GM18861 (cell line): ENCODE data around the gene GPM6B.
"Not testable (repeated sequence)": the region's sequence is repeated elsewhere in the genome, so short reads cannot be mapped to it uniquely, and the experiment has no call there.

Experiments used
- ATAC-seq: cut with Tn5 transposase; IDR thresholded peaks from one replicate; pipeline ENCODE4 v1.9.1; 2021; ENCODE audit not compliant: unreplicated experiment

GPM6B gene

GRCh38 chrX:13733506-13733905, 83.4 kb downstream of the GPM6B start:
- no peak for ATAC-seq

GRCh38 chrX:13732246-13733067, 84.4 kb downstream of the GPM6B start:
- ATAC-seq, result no peak

- ATAC-seq, result not testable (repeated sequence)
These were observed 86.4 kb downstream of the GPM6B start for GRCh38 chrX:13730523-13730922.

DNA sequence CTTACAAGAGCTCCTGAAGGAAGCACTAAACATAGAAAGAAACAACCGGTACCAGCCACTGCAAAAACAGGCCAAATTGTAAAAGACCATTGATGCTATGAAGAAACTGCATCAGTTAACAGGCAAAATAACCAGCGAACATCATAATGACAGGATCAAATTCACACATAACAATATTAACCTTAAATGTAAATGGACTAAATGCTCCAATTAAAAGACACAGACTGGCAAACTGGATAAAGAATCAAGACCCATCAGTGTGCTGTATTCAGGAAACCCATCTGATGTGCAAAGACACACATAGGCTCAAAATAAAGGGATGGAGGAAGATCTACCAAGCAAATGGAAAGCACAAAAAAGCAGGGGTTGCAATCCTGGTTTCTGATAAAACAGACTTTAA, 90.3 kb downstream of the GPM6B start:
- ATAC-seq, result not testable (repeated sequence)

GRCh38 chrX:13724878-13725277, 92.0 kb downstream of the GPM6B start:
- not testable (repeated sequence) for ATAC-seq

- ATAC-seq, result no peak
These were observed 94.9 kb downstream of the GPM6B start for GRCh38 chrX:13721819-13722519.

- no peak for ATAC-seq
These were observed 95.5 kb downstream of the GPM6B start for GRCh38 chrX:13721371-13721770.
